GM19239 (cell line): Measurements from ENCODE around the gene AMMECR1.
A peak's percentile ranks its signal among the peaks of the same experiment; 100 is the strongest.

Source experiments
- DNase-seq: peaks from one replicate; pipeline ENCODE4 v3.0.0; 2011; ENCODE audit warnings: low spot score; ENCODE audit not compliant: insufficient read length
- FAIRE-seq: peaks from 2 replicates; lab custom pipeline; 2011; peaks lifted over from hg19 to GRCh38; lab: Jason Lieb, UNC

The AMMECR1 gene

DNA sequence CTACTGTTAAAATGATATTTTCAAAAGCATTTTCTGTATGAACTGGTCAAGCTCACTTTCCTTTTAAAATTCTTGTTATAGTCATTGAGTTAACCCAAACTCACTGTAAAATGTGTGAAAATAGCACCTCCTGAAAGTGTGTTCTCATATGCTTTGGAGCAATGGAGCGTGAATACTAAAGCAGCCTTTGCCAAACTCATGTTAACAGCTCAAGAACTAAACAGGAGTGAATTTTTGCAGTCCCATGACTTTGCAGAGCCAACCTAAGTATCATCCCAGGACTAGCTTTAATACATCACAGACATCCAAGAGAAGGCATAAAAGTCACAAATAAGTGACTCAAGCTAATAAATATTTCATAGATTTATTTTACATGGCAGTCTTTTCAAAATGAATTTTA is 2.3 kb downstream of the AMMECR1 start:
- no peak for DNase-seq
- peak; percentile 77 for FAIRE-seq

DNA sequence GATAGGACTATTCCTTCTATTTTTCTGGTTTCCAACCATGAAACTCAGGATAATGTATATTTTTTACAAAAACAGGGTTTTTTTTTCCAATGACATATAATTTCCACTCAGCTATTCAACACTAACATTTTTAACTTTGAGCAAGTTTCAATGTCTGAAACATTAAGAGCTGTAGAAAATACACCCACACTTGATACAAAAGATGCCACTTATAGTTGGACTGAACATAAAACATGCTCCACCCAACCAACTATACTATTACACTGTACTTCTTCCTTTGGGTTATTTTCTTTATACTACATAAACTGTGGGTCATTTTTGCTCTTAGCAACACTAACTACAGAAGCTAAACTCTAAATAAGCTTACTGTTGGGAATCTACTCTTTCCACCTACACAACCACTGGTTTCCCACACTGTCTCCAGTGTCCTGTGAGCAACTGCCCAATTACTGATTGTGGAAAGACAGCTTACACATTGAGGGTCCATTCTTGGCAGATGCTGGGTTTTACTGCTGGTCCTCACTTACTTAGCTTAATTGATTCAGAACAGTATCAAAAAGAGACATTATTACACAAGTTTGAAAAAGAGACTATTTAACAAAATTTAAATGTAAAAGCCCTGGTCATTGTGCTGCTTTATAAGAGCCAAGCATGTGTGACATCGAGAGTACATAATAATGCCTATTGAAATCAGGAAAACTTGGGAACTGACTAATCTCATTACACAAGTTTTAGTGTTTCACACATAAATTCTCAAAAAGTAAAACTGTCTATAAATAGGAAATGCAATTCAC is 6.3 kb downstream of the AMMECR1 start:
- no peak for FAIRE-seq
- DNase-seq: no peak

DNA sequence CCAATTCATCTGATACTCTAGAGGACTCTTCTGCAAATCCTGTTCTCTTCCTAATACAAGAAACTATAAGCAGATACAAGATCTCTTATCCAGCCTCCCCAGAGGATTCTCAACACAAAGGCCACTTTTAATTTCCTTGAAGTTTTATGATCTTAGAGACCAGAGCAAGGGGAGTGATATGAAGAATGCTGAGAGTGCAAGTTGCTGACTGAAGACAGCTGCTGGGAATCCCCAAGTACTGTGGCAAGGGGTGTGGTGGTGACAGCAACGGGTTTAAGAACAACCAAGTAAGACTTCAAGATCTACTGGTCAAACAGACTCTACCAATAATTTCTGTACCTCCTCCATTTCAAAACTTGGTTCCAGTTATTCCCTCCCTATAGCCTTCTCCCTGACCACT is 7.0 kb downstream of the AMMECR1 start:
- DNase-seq: no peak
- peak; percentile 94 for FAIRE-seq

DNA sequence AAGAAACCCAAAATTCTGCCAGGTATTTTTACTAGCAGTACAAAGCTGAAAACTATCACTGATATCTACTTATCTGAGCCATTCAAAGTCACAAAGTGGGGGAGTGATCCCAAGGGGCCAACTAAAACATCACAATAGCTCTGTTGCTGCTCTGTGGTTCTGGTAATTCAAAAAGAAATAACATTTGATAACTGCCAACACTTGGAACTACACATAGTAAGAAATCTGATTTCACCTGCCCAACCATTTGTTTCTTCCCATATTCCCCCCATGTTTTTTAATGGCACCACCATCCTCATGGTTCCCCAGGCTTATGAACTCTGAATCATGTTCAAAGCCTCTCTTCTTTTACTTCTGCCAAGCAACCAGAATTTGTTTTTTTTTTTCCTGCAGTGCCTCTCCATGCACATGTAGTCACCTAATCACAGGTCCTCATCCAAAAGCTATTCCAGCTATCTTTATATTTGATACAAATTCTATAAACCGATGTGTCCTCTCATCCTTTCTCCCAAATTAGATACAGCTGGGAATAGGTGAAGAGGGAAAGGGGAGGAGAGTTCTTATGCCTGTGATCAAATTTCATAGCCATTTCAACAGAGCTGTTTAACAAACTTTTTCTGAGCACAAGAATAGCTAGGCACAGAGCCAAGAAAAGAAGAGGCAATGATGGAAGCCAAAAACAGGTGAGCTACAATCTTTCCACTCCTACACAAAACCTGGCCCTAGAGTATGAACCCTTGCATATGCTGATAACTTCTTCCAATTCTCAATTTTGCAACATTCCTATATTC is 7.7 kb downstream of the AMMECR1 start:
- DNase-seq (no peak), FAIRE-seq (no peak)

DNA sequence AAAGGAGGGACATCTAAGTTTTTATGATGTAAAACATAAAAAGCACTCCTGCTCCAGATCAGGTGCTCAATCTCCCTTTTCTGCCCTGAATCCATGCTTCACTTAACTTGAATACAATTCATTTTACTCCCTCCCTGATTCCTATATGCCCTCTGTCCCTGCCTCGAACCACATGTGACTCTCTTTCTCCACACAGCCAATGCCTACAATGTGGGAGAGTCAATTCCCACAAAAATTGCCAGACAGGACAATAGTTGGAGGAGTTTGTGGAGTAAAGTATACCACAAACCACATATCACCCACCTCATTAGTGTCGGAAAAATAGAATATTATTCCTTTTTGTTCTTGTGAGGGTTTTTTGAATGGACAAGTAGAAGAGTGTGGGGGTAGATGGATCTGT is 9.7 kb downstream of the AMMECR1 start:
- FAIRE-seq: no peak
- DNase-seq: no peak

DNA sequence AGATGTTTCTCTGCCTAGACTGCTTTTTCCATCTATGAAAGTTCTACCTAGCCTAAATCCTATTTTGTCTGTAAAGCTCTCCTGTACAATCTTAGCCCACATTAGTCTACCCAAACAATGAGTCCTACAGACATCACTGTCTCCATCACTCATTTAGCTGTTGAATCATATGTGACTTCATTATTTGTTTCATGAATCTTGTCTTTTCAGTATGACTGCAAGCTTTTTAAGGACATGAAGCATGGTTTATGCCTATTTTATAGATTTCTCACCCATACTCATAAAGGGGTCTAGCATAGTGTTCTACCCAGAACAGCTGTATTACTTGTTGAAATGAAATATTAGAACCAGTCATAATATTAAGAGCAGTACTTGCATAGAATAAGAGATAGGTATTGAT is 13.0 kb downstream of the AMMECR1 start:
- FAIRE-seq (peak; percentile 65), DNase-seq (no peak)

DNA sequence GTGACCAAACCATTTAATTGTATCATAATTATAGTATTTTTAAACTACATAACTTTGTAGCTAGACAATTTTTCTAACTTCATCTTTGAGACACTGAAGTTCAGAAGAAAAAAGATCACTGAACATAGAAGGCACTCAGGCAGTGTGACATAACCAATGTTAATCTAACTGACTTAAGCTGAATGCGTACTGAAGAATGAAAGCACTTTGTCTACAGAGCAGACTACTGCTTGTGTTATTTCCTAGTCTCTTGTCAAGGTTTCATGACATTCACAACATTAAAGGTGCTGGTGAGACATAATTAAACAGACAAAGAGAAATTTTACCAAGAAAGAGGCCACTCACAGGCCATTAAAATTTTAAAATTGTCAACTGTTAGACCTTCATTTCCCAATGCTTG is 13.5 kb downstream of the AMMECR1 start:
- DNase-seq (no peak), FAIRE-seq (no peak)

DNA sequence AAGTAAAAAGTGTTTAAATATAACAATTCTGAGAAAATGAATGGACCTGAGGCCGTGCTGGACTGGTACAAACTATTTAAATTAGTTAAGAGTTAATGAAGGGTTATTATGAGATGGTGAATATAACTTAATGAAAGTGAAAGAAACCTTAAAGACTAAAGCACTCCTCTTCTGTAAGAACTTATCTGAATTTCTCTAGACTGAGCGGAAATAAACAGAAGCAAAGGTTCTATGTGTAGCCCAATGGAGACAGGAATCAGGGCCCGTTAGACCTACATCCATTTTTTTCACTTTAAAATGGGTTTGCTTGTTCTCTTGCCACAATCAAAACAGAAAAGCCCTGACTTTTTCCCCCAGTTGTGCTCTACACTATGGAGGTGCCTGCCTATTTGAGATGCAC is 14.9 kb downstream of the AMMECR1 start:
- FAIRE-seq: no peak
- DNase-seq: no peak

DNA sequence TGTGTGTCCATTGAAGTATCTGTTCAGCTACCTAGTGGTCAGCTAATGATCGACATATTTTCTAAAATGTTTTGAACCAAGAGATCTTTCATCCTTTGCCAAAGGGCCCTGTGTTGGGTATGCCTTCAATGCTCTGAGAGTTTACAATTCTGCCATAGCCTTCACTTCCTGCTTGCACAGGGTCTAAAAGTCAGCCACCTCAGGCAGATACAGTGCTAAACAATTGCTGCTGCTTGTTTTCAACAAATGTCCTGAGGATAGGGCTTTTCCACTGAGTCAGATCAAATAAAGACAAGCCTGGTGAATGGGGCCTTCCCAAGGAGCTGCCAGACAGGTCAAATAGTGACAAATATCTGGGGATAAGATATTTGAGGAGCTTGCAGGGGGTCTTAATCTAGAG is 16.7 kb downstream of the AMMECR1 start:
- DNase-seq (no peak), FAIRE-seq (no peak)

DNA sequence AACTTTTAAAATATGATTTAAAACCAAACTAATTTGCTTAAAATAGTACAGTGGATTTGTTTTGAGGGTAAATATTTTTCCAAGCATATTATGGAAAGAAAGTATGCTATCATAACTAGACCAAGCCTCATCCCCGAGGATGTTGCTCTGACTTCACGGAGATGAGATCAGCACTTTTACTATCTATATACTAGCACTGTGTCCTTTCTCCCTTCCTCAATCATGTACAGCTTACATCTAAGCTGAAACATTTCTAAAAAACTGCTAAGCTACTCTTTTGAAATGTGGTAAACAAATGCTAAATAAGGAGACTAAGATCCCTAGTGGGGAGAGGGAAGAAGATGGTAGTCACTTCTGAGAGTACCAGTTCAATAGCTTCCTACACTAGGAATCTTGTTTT is 23.8 kb downstream of the AMMECR1 start:
- FAIRE-seq (no peak), DNase-seq (no peak)

DNA sequence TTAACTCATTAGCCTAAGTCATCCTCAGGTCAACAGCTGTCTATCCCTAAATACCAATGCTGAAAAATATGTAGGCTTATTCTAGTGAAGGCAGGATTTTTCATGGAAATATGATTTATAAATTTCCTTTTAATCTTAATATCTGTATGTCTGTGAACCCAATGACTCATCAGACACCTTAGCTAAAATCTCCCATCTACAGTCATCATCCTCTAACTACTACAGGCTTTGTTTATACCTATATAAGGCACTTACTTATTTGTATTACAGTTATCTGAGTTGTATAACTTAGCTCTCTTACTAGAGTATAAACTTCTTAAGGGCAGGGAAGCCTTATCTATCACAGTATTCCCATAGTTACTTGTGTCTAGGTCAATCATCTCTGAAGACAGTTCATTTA is 24.2 kb downstream of the AMMECR1 start:
- FAIRE-seq: no peak

DNA sequence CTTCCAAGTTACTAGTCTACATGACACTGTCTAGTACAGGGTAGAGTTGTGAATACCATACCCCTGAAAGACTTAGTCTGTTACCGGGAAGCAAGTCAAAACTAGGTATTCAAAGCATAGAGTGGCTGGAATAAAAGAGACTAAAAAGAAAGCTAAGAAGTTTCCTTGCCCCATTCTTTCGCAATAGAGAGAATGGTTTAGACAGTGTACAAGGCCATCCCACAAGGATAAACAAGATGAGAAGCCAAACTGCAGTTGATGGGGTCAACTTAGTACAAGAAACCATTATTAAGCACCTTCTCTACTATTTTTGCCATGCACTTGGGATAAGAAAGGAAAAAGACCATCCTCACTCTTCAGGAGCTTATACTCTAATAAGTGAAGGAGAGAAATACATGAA is 30.3 kb downstream of the AMMECR1 start:
- DNase-seq: no peak
- FAIRE-seq: peak; percentile 72

More for the DNA sequence above, 24.2 kb downstream of the AMMECR1 start:
- DNase-seq: no peak

DNA sequence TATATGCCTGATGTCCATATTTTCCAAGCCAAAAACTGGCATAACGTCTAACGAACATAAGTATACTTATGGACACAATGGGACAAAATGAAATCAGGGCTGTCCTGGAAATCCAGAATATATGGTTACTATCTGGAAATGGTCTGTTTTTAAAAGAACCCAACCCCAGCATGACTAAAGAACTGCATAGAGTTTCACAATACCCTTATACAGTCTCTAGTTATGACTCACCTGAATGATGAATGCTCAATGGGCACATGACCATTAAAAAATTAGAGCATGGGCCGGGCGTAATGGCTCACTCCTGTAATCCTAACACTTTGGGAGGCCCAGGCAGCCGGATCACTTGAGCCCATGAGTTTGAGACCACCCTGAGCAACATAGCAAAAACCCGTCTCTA is 31.8 kb downstream of the AMMECR1 start:
- FAIRE-seq (no peak), DNase-seq (no peak)

DNA sequence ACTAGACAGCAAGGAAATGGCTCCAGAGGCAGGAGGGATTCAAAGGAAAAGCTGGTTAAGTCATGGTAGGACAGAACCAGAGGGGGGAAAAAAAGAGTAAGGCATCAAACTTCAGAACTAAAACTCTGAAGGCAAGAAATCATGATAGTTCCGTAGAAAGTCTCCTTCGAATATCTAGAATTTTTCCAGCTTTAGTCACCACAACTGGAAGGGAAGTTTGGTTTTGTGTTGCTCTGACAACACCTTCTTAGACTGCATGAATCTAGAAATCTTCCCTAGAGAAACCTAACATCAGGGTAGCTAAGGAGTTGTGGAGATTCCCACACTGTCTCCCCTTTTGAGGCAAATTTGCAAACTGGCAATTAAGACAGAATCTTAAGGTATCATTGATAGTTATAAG is 33.7 kb downstream of the AMMECR1 start:
- DNase-seq (no peak), FAIRE-seq (no peak)

DNA sequence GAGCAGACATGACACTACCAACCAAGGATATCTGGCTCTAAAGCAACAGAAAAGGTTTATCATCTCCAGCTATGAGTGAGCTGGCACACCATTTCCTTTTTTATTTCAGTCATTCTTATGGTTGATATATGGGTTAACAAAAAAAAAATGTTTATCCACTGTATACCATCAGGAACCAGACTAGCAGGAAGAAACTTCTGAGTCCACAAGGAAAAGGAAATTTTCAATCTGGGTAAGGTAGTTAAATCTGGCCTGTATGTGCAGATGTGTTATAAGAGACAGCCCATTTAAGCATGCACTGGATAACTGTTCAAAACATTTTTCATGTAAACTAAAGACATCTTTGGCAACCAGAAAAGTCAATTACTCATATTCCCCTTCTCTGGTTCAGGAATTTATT is 35.0 kb downstream of the AMMECR1 start:
- DNase-seq: no peak
- FAIRE-seq: peak; percentile 74

DNA sequence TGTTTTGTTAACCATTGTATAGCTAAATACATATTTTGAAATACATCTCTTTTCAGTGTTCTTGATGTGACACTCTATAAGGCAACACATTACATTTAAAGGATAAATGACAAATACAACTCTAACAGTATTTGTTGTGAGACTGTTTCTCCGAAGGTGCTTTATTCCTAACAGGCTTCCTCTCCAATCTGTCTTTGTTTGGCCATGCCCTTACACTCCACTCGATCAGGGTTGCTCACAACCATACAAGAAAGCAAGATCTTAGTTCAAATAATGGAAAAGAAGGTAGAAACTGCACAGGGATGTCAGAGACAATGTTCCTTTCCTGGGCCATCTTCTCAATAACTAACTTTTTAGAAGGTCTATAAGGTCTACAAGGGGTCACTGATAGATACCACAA is 36.5 kb downstream of the AMMECR1 start:
- peak; percentile 71 for FAIRE-seq

DNA sequence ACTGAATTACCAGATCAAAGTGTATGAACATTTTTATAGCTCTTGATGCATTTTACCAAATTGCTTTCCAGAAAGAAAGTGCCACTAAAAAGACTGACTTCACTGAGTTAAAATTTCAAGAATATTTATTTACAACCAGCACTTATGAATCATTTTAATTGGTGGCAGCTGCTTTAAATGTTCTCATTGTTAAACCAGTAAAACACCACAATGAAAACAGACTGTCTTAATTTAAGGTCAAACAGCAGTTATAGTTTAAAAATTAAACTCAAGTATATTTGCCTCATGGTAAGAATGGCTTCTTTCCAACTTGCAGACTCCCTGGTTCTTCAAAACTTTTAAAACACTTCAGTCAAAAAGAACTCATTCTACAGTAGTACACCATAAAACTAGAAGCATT is 36.9 kb downstream of the AMMECR1 start:
- DNase-seq: no peak
- FAIRE-seq: peak; percentile 84

More for the DNA sequence above, 36.5 kb downstream of the AMMECR1 start:
- DNase-seq: no peak

DNA sequence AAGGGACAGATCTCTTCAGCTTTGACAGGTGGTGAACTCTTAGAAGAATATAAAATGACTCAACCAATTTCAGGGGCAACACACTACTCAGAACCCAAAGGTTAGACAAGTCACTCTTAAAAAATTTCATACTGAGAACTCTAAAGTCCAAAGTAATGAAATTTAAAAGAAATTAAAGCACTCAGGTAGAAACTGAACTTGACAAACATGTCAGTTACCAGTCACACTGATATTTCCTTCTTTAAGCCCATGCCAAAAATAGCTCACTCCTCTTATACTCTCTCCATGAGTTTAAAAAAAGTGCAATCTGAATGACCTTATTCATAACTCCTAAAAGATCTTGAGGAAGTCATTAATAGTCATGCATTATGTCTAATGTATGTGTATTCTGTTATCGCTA is 40.3 kb downstream of the AMMECR1 start:
- no peak for DNase-seq
- FAIRE-seq: peak; percentile 80

DNA sequence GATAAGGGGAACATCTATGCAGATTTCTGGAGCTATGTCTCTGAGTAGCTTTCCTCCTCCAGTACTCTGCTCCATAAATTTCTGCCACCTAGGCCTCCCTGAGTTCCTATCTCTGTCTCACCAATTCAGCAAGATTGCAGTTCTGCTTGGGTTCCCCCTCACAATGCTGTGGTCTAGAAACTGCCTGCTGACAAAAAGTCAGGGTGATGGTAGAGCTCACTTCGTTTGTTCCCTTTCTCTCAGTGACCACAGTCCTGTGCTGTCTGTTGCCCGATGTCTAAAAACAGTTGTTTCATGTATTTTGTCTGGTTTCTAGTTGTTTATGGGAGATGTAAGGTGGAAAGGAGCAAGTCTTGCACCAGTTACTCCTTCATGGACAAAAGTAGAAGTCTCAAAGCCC is 41.1 kb downstream of the AMMECR1 start:
- FAIRE-seq (peak; percentile 96), DNase-seq (no peak)

DNA sequence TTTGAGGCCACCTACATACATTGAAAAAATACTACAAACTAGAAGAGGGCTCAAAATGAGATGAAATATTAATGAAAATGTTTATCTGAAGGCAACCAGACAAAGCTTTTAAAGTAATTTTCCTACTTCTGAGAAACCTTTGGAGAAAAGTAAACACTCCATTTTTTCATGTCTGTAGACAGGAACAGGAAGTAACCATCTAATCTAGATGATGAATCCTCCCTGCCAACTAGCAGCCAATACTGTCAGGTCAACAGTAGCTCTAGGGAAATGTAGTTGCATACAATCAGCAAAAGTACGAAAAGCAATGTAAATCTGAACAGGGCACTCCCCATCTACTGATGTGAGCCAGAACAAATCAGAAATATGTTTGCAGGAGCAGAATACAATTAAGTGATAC is 49.0 kb downstream of the AMMECR1 start:
- FAIRE-seq (no peak), DNase-seq (no peak)

DNA sequence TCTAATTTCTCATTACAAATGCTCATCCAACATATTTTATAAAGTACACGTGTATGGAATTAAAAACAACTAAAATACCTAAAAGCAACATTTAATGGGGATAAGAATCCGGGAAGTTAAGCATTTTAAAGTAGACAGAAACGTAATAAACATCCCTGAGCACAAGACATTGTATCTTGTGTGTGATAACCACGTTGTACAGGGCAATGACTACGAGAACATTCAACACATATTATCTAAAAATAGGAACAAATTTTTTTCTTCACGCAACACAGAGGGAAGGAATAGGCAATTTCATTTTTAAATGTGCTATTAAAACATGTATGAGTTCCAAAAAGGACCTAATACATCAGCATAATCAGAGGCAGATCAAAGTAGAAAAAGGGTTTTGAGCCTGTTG is 49.5 kb downstream of the AMMECR1 start:
- FAIRE-seq (no peak), DNase-seq (no peak)

DNA sequence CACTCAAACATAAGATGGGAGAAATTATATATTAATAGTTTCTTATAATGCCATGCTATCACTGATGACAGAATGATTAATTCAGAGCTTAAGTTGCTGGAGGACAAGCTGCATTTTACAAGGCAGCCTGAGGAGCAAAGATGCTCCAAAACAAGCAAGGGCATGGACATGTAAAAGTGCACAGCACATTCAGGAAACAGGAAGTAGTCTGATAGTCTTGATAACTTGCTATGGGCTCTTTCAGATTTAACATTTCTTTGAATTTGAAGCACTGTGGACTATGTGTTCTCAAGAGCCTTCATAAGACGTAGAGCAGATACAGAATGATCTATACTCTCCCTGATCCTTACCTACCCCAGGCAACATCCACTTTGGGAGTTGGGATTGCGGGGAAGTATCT is 50.0 kb downstream of the AMMECR1 start:
- peak; percentile 96 for FAIRE-seq
- no peak for DNase-seq
